NK-92 (cell line): ENCODE results near the gene IFITM1.
"Not testable (repeated sequence)": the region's sequence is repeated elsewhere in the genome, so short reads cannot be mapped to it uniquely, and the experiment has no call there.

Experiments
- DNase-seq: peaks from one replicate; lab custom pipeline; 2025; ENCODE audit not compliant: unreplicated experiment; lab: John Stamatoyannopoulos, UW

The IFITM1 gene

DNA sequence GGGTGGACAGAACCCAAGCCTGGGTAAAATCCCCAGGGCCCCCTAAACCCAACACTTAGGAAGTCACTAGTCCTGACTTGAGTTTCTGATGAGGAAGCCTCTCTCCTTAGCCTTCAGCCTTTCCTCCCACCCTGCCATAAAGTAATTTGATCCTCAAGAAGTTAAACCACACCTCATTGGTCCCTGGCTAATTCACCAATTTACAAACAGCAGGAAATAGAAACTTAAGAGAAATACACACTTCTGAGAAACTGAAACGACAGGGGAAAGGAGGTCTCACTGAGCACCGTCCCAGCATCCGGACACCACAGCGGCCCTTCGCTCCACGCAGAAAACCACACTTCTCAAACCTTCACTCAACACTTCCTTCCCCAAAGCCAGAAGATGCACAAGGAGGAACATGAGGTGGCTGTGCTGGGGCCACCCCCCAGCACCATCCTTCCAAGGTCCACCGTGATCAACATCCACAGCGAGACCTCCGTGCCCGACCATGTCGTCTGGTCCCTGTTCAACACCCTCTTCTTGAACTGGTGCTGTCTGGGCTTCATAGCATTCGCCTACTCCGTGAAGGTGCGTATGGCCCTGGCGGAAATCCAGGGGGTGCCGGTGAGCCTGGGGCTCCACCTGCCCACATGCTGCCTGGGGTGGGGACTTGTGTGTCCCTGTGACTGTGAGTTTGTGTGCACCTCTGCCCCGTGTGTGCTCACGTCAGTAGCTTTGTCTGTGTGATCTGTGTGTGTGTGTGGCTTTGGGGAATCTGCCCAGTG is at the start of gene IFITM1:
Gene IFITM1 (plus strand): TSS at position 254 of the 767 bp plus-strand sequence. CDS start 131 bp downstream, at position 385.
- no peak for DNase-seq

GRCh38 chr11:266676-267439 is 47.0 kb upstream of the IFITM1 start:
- DNase-seq: no peak

DNA sequence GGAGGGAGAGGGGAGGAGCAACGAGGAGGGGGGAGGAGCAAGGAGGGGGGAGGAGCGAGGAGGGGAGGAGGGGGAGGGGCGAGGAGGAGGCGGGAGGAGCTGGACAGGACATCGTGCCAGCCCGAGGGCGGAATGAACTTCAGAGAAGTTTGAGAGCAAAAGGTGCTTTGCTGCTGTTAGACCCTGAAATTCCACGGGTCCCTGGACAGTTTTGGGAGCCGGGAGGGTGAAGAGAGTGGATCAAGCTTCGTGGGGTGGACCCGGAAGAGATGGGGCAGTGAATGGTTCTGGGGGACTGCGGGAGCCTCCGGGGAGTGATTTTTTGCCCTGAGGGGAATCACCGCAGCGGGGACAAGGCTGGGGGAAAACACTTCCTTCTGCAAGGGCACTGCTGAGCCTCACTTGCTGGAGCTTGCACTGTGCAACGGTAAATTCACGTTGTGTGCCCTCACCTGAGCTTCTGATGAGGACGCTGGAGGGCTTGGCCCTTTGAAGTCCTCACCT is 46.3 kb upstream of the IFITM1 start:
- DNase-seq: no peak

- not testable (repeated sequence) for DNase-seq
These were observed 45.1 kb upstream of the IFITM1 start for GRCh38 chr11:268716-269145.

DNA sequence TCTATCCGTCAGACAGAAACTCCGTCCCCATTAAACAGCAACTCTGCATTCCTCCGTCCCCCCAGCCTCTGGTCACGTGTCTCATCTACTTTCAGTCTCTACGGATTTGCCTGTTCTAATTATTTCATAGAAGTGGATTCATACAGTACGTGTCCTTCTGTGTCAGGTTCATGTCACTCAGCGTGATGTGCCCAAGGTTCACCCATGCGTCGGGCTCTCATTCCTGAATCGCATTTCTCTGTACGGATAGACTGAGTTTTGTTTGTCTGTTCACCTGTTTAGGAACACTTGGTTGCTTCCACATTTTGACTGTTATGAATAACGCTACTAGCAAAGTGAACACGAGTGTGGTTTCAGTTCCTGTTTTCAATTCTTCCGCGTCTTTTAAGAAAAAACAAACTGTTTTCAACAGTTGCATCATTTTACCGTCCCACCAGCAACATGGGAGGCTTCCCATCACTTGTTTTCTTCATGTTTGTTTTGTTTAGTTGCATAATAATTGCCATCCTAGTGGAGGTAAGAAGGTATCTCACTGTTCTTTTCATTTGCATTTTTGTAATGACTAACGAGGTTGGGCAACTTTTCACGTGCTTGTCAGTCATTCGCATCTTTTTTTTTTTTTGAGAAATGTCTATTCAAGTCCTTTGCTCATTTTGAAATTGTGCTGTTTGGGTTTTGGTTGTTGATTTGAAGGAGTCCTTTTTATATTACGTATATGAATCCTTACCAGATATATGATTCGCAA is 44.5 kb upstream of the IFITM1 start:
- no peak for DNase-seq

GRCh38 chr11:270451-271318 is 43.2 kb upstream of the IFITM1 start:
- DNase-seq: no peak

- no peak for DNase-seq
These were observed 42.5 kb upstream of the IFITM1 start for GRCh38 chr11:271319-271715.

DNA sequence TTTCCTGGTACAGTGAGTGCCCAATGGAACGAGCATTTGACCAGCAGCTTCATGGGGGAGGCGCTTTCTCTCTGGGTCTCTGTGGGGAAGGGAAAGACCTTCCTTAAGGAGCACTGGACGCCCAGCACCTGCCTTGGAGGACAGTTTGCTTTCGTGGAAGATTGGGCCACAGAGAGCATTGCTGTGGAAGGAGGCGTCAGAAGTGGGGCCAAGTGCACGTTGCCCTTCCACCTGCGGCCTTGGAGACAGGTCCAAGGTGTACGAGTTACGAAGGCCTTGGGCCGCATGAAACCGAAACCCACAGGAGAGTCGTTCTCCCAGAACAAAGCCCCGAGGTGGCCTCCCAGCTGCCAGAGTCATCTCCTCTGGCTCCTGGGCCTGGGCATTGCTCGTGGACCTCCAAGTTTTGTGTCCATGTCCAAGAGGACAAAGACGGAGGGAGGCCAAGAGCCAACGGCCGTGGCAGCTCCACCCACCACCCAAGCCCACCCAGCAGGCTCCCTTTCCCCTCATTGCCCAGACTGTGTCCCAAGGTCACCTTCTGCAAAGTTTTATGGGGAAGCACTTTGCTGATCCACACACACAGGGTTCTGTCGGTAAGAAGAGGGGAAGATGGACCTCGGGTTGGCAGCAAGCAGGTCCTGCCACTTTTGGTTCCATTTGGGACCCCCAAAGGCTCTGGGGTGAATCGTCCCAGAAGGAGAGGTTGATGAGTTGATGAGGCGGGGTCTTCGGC is 41.5 kb upstream of the IFITM1 start:
- no peak for DNase-seq

DNA sequence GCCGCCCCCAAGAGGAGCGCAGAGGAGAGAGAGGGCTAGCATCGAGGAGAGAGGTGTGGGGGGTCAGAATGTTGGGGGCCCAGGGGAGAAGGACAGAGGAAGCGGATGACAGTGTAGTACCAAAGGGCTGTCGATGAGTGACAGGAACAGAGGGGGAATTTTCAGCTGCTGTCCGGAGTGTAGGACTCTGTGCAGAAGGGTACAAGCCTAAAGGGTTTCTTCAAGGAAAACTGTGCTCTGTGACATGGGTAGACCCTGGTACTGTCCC is 41.0 kb upstream of the IFITM1 start:
- no peak for DNase-seq

DNA sequence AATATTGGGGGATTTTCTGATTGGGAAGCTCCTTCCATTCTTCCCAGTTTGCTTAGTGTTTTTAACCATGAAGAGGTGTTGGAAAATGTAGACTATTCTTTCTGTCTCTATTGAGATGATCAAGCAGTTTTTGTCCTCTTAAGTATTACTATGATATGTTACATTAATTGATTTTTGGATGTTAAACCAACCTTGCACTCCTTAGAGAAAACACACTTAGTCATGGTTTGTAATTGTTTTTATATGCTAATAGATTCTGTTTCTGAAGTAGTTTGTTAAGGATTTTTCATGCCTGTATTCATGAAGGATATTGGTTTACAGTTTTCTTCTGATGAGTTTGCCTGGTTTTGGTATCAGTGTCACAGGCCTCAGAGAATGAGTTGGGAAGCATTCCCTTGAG is 37.6 kb upstream of the IFITM1 start:
- no peak for DNase-seq

- no peak for DNase-seq
These were observed 35.6 kb upstream of the IFITM1 start, which contains the start of gene NLRP6 for GRCh38 chr11:278001-278951. NLRP6 (plus strand) TSS chr11:278407; CDS start chr11:278570, 163 bp downstream.

DNA sequence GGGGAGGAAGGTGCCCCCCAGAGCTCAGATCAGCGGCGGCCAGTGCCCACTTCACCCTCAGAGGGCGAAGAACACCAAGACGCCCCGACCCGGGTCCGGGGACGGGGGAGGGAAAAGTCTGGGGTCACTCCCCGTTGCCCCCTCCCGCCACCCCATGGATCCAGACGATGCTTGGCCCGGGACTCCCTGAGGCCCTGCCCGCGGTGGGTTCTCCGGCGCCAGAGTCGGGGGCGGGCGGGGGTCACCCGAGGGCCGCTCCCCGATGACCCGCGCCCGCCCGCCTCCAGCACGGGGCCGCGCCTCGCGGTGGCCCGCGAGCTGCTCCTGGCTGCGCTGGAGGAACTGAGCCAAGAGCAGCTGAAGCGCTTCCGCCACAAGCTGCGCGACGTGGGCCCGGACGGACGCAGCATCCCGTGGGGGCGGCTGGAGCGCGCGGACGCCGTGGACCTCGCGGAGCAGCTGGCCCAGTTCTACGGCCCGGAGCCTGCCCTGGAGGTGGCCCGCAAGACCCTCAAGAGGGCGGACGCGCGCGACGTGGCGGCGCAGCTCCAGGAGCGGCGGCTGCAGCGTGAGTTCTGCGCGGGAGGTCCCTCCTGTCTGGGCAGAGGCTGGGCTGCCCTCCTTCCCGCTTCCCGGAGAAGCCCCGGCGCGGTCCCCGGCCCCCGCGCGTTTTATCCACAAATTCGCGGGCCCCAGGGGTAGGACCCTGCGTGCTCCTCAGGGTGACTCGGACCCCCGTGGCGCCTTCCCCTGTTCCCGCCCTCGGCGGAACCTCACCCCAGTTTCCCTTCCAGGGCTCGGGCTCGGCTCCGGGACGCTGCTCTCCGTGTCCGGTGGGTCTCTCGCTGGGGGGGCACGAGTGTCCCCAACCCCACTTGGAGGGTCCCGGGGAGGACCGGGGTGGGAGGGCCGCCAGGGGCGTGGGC is 34.5 kb upstream of the IFITM1 start:
- no peak for DNase-seq

DNA sequence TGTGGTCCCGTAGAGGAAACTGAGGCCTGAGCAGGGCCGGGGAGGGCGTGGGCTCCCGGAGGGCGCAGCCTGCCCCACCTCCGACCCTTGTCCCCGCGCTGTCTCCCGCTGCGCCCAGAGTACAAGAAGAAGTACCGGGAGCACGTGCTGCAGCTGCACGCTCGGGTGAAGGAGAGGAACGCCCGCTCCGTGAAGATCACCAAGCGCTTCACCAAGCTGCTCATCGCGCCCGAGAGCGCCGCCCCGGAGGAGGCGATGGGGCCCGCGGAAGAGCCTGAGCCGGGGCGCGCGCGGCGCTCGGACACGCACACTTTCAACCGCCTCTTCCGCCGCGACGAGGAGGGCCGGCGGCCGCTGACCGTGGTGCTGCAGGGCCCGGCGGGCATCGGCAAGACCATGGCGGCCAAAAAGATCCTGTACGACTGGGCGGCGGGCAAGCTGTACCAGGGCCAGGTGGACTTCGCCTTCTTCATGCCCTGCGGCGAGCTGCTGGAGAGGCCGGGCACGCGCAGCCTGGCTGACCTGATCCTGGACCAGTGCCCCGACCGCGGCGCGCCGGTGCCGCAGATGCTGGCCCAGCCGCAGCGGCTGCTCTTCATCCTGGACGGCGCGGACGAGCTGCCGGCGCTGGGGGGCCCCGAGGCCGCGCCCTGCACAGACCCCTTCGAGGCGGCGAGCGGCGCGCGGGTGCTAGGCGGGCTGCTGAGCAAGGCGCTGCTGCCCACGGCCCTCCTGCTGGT is 33.7 kb upstream of the IFITM1 start:
- DNase-seq: no peak

DNA sequence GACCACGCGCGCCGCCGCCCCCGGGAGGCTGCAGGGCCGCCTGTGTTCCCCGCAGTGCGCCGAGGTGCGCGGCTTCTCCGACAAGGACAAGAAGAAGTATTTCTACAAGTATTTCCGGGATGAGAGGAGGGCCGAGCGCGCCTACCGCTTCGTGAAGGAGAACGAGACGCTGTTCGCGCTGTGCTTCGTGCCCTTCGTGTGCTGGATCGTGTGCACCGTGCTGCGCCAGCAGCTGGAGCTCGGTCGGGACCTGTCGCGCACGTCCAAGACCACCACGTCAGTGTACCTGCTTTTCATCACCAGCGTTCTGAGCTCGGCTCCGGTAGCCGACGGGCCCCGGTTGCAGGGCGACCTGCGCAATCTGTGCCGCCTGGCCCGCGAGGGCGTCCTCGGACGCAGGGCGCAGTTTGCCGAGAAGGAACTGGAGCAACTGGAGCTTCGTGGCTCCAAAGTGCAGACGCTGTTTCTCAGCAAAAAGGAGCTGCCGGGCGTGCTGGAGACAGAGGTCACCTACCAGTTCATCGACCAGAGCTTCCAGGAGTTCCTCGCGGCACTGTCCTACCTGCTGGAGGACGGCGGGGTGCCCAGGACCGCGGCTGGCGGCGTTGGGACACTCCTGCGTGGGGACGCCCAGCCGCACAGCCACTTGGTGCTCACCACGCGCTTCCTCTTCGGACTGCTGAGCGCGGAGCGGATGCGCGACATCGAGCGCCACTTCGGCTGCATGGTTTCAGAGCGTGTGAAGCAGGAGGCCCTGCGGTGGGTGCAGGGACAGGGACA is 32.9 kb upstream of the IFITM1 start:
- no peak for DNase-seq

GRCh38 chr11:281486-282161 is 32.2 kb upstream of the IFITM1 start:
- DNase-seq: no peak

- no peak for DNase-seq
These were observed 31.7 kb upstream of the IFITM1 start for GRCh38 chr11:282171-282570.
